ENCODE results near the gene FLAD1.

DNA sequence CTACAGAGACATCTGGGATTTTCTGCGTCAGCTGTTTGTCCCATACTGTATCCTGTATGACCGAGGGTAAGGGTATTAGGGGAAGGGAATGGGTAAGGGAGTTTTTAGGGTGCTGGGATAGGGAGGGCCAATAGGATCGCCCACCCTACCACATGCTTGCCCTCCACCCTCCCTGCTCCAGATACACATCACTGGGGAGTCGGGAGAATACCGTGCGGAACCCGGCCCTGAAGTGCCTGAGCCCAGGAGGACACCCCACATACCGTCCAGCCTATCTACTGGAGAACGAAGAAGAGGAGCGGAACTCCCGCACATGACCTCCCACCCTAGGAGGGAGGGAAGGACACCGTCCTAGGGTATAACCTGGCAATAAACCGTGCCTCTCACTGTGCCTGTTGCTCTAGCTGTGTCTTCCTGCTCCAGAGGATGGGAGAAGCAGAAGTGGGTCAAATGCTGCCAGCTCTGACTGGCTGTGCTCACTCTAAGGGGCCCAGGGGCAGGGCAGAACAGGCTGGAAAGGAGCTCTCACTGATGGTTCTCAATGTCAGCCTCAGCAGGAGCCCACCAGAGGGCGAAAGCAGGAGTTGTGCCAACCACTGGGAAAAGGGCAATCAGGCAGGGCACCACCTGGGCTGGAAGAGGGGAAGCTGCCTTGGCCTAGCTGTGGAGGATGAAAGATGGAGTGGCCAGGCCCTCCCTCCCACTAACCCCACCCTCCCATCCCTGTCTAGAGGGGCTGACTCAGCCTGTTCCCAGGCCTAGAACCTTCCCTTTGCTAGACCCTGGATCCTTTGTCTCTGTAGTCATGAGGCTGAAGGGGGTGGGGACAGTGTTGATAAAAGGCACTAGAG, 9.8 kb downstream of the FLAD1 start:
- TF ChIP-seq, protein P1, sequence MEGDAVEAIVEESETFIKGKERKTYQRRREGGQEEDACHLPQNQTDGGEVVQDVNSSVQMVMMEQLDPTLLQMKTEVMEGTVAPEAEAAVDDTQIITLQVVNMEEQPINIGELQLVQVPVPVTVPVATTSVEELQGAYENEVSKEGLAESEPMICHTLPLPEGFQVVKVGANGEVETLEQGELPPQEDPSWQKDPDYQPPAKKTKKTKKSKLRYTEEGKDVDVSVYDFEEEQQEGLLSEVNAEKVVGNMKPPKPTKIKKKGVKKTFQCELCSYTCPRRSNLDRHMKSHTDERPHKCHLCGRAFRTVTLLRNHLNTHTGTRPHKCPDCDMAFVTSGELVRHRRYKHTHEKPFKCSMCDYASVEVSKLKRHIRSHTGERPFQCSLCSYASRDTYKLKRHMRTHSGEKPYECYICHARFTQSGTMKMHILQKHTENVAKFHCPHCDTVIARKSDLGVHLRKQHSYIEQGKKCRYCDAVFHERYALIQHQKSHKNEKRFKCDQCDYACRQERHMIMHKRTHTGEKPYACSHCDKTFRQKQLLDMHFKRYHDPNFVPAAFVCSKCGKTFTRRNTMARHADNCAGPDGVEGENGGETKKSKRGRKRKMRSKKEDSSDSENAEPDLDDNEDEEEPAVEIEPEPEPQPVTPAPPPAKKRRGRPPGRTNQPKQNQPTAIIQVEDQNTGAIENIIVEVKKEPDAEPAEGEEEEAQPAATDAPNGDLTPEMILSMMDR (conservative IDR thresholded peaks at IDR 0.05; ENCODE audit: low read depth, low read length): 0 out of 2 replicates have a peak, but pooled peaks have one; percentile 29
- no peak for TF ChIP-seq EZH2 (IDR thresholded peaks at IDR 0.05; ENCODE audit: borderline replicate concordance, low read depth, low read length, poor library complexity, severe bottlenecking)
